ENCODE results near the gene SPDYE6. TPM values are rescaled to one million over a fixed set of nuclear protein-coding genes. Genes with fewer than 3 reads are reported as not detected.
A peak's percentile ranks its signal among the peaks of the same experiment; 100 is the strongest.
"Not testable (repeated sequence)": the region's sequence is repeated elsewhere in the genome, so short reads cannot be mapped to it uniquely, and the experiment has no call there.

SPDYE6 gene
- total and polyA plus RNA-seq, 4 donors: 0.08 to 0.10 TPM; not detected in 2

GRCh38 chr7:102364394-102364886, 8.2 kb upstream of the SPDYE6 start:
- DNase-seq; ATAC-seq (ENCODE audit: insufficient read depth, low FRiP score); H3K9me3 ChIP-seq (ENCODE audit: control insufficient read depth in 4 of 4, insufficient read depth in 3 of 4, low read length in 3 of 4); H3K27me3 ChIP-seq (ENCODE audit: control insufficient read depth in 3 of 3, insufficient read depth in 3 of 3, low read length in 2 of 3); H3K4me1 ChIP-seq (ENCODE audit: control insufficient read depth in 5 of 5, insufficient read depth in 5 of 5, low read length in 5 of 5); H3K36me3 ChIP-seq (ENCODE audit: control insufficient read depth in 4 of 4, insufficient read depth in 4 of 4, low read length in 4 of 4): not testable (repeated sequence)
- peak overlapping the region in 1 of 2 donors; percentile 37 for H3K9ac ChIP-seq (ENCODE audit: insufficient read depth in 1 of 2, low read length in 2 of 2)
- H3K27ac ChIP-seq (ENCODE audit: low read depth in 1 of 2, low read length in 1 of 2): peak overlapping the region; percentile 78 to 96
- 1 to 2% methylated on average over 9 to 15 of the region's 20 CpGs for WGBS, 2 donors
- peak overlapping the region; percentile 68 for H3K4me3 ChIP-seq

DNA sequence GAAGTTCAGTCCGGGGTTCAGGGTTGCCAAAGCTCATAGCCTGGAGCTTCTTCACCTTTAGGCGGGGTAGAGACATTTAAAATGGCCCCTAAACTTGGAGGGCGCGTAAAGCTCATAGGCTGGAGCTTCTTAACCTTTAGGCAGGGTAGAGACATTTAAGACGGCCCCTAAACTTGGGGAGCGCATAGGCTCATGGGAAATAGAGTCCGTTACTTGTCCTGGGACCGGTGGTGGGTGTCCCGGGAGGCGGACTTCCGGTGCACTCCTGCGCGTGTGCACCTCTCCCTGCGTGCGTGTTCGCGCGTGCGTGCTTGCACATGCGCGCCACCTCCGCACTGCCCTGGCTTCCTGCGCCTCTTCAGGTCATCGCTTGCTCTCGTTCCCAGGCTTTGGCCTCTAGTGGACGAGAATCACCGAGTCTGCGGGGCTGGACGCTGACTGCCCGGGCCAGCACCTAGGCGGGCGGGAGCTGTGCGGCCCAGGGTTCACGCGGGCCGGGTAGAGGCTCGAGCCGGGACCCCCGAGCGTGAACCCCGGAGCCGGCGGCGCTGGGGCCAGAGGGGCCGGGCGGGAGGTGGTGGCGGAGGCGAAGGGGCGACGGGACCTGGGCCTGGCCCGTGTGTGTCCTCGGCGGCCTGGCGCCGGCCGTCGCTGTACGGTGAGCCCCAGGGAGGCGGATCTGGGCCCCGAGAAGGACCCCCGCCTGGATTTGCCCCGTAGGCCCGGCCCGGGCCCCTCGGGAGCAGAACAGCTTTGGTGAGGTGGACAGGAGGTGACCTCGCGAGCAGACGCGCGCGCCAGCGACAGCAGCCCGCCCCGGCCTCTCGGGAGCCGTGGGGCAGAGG, 7.5 kb upstream of the SPDYE6 start:
- peak overlapping the region; percentile 78 to 96 for H3K27ac ChIP-seq (ENCODE audit: low read depth in 1 of 2, low read length in 1 of 2)
- H3K4me1 ChIP-seq (ENCODE audit: control insufficient read depth in 5 of 5, insufficient read depth in 5 of 5, low read length in 5 of 5); H3K27me3 ChIP-seq (ENCODE audit: control insufficient read depth in 3 of 3, insufficient read depth in 3 of 3, low read length in 2 of 3); H3K9me3 ChIP-seq (ENCODE audit: control insufficient read depth in 4 of 4, insufficient read depth in 3 of 4, low read length in 3 of 4); H3K36me3 ChIP-seq (ENCODE audit: control insufficient read depth in 4 of 4, insufficient read depth in 4 of 4, low read length in 4 of 4): not testable (repeated sequence)
- H3K9ac ChIP-seq (ENCODE audit: insufficient read depth in 1 of 2, low read length in 2 of 2): peak overlapping the region in 1 of 2 donors; percentile 37
- peak overlapping the region; percentile 68 for H3K4me3 ChIP-seq
- DNase-seq (peak; percentile 97 to 99 (median 99)), ATAC-seq (ENCODE audit: insufficient read depth, low FRiP score) (peak; percentile 100)
- 0% methylated on average over 52 to 76 of the region's 76 CpGs for WGBS, 2 donors

DNA sequence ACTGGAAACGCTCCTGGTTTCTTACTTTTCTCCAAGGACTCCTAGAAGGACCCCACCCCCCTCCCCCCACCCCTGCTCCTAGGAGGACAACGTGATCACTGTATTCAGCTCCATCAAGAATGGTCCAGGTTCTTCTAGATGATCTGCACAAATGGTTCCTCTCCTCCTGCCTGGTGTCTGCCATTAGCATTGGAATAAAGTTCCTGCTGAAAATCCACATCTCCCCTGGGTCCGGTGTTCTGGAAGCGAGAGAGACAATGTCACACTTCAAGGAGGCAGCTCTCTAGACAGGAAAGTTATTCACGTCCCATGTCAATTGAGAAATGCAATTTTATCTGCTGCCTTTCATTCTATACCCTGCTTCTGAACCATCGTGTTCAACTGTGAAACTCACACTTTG, 9.3 kb downstream of the SPDYE6 start:
- H3K27me3 ChIP-seq (ENCODE audit: control insufficient read depth in 3 of 3, insufficient read depth in 3 of 3, low read length in 2 of 3); H3K36me3 ChIP-seq (ENCODE audit: control insufficient read depth in 4 of 4, insufficient read depth in 4 of 4, low read length in 4 of 4); H3K4me1 ChIP-seq (ENCODE audit: control insufficient read depth in 5 of 5, insufficient read depth in 5 of 5, low read length in 5 of 5); H3K9ac ChIP-seq (ENCODE audit: insufficient read depth in 1 of 2, low read length in 2 of 2); DNase-seq; H3K9me3 ChIP-seq (ENCODE audit: control insufficient read depth in 4 of 4, insufficient read depth in 3 of 4, low read length in 3 of 4); H3K4me3 ChIP-seq; ATAC-seq (ENCODE audit: insufficient read depth, low FRiP score); H3K27ac ChIP-seq (ENCODE audit: low read depth in 1 of 2, low read length in 1 of 2): not testable (repeated sequence)
- 87 to 88% methylated on average over 2 of the region's 6 CpGs for WGBS, 2 donors

- not testable (repeated sequence) for H3K36me3 ChIP-seq (ENCODE audit: control insufficient read depth in 4 of 4, insufficient read depth in 4 of 4, low read length in 4 of 4); H3K4me1 ChIP-seq (ENCODE audit: control insufficient read depth in 5 of 5, insufficient read depth in 5 of 5, low read length in 5 of 5); H3K9ac ChIP-seq (ENCODE audit: insufficient read depth in 1 of 2, low read length in 2 of 2); ATAC-seq (ENCODE audit: insufficient read depth, low FRiP score); H3K9me3 ChIP-seq (ENCODE audit: control insufficient read depth in 4 of 4, insufficient read depth in 3 of 4, low read length in 3 of 4); H3K4me3 ChIP-seq; H3K27me3 ChIP-seq (ENCODE audit: control insufficient read depth in 3 of 3, insufficient read depth in 3 of 3, low read length in 2 of 3); DNase-seq; H3K27ac ChIP-seq (ENCODE audit: low read depth in 1 of 2, low read length in 1 of 2)
- 91 to 92% methylated on average over 5 of the region's 7 CpGs for WGBS, 2 donors
These were observed 15.5 kb downstream of the SPDYE6 start for GRCh38 chr7:102340599-102341368.

GRCh38 chr7:102337420-102337819, 18.8 kb downstream of the SPDYE6 start:
- not testable (repeated sequence) for ATAC-seq (ENCODE audit: insufficient read depth, low FRiP score); H3K4me3 ChIP-seq; H3K9ac ChIP-seq (ENCODE audit: insufficient read depth in 1 of 2, low read length in 2 of 2); H3K27me3 ChIP-seq (ENCODE audit: control insufficient read depth in 3 of 3, insufficient read depth in 3 of 3, low read length in 2 of 3); DNase-seq; H3K36me3 ChIP-seq (ENCODE audit: control insufficient read depth in 4 of 4, insufficient read depth in 4 of 4, low read length in 4 of 4); H3K9me3 ChIP-seq (ENCODE audit: control insufficient read depth in 4 of 4, insufficient read depth in 3 of 4, low read length in 3 of 4); H3K27ac ChIP-seq (ENCODE audit: low read depth in 1 of 2, low read length in 1 of 2); H3K4me1 ChIP-seq (ENCODE audit: control insufficient read depth in 5 of 5, insufficient read depth in 5 of 5, low read length in 5 of 5)
- WGBS, 2 donors: 81 to 86% methylated on average over 4 of the region's 4 CpGs

DNA sequence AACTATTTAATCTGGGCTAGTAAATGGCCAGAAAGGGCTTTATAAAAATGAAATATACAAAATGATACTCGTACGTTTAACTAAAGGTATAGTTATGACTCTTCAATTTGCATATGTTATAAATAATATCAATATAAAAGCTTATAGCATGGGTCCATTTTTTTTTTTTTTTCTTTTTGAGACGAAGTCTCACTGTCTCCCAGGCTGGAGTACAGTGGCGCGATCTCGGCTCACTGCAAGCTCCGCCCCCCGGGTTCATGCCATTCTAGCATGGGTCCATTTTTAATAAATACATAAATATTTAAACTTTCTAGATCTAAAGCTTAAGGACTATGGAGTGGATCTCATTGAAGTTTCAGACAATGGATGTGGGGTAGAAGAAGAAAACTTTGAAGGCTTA, 19.2 kb downstream of the SPDYE6 start:
- H3K36me3 ChIP-seq (ENCODE audit: control insufficient read depth in 4 of 4, insufficient read depth in 4 of 4, low read length in 4 of 4); H3K4me1 ChIP-seq (ENCODE audit: control insufficient read depth in 5 of 5, insufficient read depth in 5 of 5, low read length in 5 of 5); H3K27ac ChIP-seq (ENCODE audit: low read depth in 1 of 2, low read length in 1 of 2); H3K27me3 ChIP-seq (ENCODE audit: control insufficient read depth in 3 of 3, insufficient read depth in 3 of 3, low read length in 2 of 3); DNase-seq; H3K4me3 ChIP-seq; H3K9me3 ChIP-seq (ENCODE audit: control insufficient read depth in 4 of 4, insufficient read depth in 3 of 4, low read length in 3 of 4); ATAC-seq (ENCODE audit: insufficient read depth, low FRiP score); H3K9ac ChIP-seq (ENCODE audit: insufficient read depth in 1 of 2, low read length in 2 of 2): not testable (repeated sequence)
- WGBS, 2 donors: no CpG with 5 or more reads among the region's 8 CpGs

GRCh38 chr7:102335574-102335973, 20.7 kb downstream of the SPDYE6 start:
- H3K9ac ChIP-seq (ENCODE audit: insufficient read depth in 1 of 2, low read length in 2 of 2); H3K4me3 ChIP-seq; H3K27ac ChIP-seq (ENCODE audit: low read depth in 1 of 2, low read length in 1 of 2); H3K9me3 ChIP-seq (ENCODE audit: control insufficient read depth in 4 of 4, insufficient read depth in 3 of 4, low read length in 3 of 4); ATAC-seq (ENCODE audit: insufficient read depth, low FRiP score); H3K4me1 ChIP-seq (ENCODE audit: control insufficient read depth in 5 of 5, insufficient read depth in 5 of 5, low read length in 5 of 5); H3K27me3 ChIP-seq (ENCODE audit: control insufficient read depth in 3 of 3, insufficient read depth in 3 of 3, low read length in 2 of 3); H3K36me3 ChIP-seq (ENCODE audit: control insufficient read depth in 4 of 4, insufficient read depth in 4 of 4, low read length in 4 of 4); DNase-seq: not testable (repeated sequence)
- WGBS, 2 donors: 88 to 94% methylated on average over 7 of the region's 7 CpGs

Measured in lung (tissue), 10 donors.